ENCODE data around the gene MON2. TPM values are rescaled to one million over a fixed set of nuclear protein-coding genes. Genes with fewer than 3 reads are reported as not detected.

The MON2 gene
- polyA plus RNA-seq, 6 donors from 2014 or later = 4.0 to 28.6 (median 18.1) TPM

- H3K27me3 Mint-ChIP-seq = peaks cover 26 to 31% (median 27%) of the 10 kb centered on the region in 3 donors
- H3K4me3 Mint-ChIP-seq = no peak overlapping the region
- no peak overlapping the region for H3K27ac Mint-ChIP-seq
- no peak for DNase-seq
- no peak for ATAC-seq (ENCODE audit: low read depth in 2 of 2)
- H3K4me1 Mint-ChIP-seq = peaks cover 5 to 8% (median 7%) of the 10 kb centered on the region in 3 donors
- peaks cover 0 to 7% (median 0%) of the 10 kb centered on the region in 7 donors for H3K9me3 Mint-ChIP-seq
- H3K36me3 Mint-ChIP-seq = no peaks in the 10 kb centered on the region
Measured at GRCh38 chr12:62637679-62638078, 171.1 kb downstream of the MON2 start.

GRCh38 chr12:62640910-62641448 lies 174.4 kb downstream of the MON2 start:
- Mint-ChIP-seq H3K9me3 (peaks cover 0 to 3% (median 0%) of the 10 kb centered on the region in 7 donors), H3K4me3 (no peak overlapping the region), H3K27me3 (no peaks in the 10 kb centered on the region), H3K27ac (no peak overlapping the region), H3K4me1 (no peaks in the 10 kb centered on the region), H3K36me3 (no peaks in the 10 kb centered on the region)
- DNase-seq (no peak), ATAC-seq (ENCODE audit: low read depth in 2 of 2) (no peak)

DNA sequence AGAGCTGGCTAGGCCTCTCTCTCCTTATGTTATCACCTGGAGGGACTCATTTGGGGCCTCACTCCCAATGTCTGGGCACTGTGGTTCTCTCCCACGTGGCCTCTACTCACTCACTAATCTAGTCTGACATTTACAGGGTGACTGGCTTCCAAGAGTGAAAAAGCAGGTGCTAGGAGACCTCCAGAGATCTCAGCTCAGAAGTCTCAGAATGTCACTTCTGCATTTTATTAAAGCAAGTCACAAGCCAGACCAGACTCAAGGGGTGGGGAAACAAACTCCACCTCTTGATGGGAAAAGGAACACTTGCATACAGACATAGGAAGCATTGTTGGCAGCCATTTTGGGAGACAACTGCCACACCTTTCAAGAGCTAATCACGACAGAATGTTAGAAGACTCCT lies 175.9 kb downstream of the MON2 start:
- Mint-ChIP-seq H3K4me1 (no peaks in the 10 kb centered on the region), H3K9me3 (peaks cover 0 to 3% (median 0%) of the 10 kb centered on the region in 7 donors), H3K27me3 (no peaks in the 10 kb centered on the region), H3K27ac (peak overlapping the region in 1 of 6 donors; percentile 16), H3K4me3 (no peak overlapping the region), H3K36me3 (no peaks in the 10 kb centered on the region)
- ATAC-seq (ENCODE audit: low read depth in 2 of 2) (no peak), DNase-seq (no peak)

GRCh38 chr12:62643486-62643885 lies 176.9 kb downstream of the MON2 start:
- DNase-seq = no peak
- no peak for ATAC-seq (ENCODE audit: low read depth in 2 of 2)
- H3K4me1 Mint-ChIP-seq = no peaks in the 10 kb centered on the region
- H3K27me3 Mint-ChIP-seq = no peaks in the 10 kb centered on the region
- H3K36me3 Mint-ChIP-seq = no peaks in the 10 kb centered on the region
- no peak overlapping the region for H3K27ac Mint-ChIP-seq
- H3K9me3 Mint-ChIP-seq = peaks cover 0 to 3% (median 0%) of the 10 kb centered on the region in 7 donors
- H3K4me3 Mint-ChIP-seq = no peak overlapping the region

DNA sequence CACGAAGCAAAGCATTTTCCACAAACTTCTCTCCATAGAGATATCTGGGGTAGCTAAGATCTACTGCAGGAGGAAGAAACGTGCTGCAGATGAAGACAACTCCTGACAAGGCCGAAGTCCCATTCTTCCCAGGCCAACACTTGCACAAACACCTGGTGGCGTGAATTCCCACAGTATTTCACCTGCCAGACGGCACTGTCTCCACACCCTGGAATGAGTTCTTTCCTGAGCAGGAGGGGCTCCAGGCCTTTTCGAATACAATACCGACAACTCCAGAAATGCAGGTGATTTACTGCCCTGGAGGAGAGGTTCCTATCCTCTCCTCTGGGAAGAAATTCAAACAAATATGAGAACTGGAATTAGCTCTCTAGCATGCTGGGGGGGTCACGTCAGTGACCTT lies 179.9 kb downstream of the MON2 start:
- Mint-ChIP-seq H3K4me1 (no peaks in the 10 kb centered on the region), H3K36me3 (no peaks in the 10 kb centered on the region), H3K27me3 (no peaks in the 10 kb centered on the region), H3K27ac (no peak overlapping the region), H3K9me3 (peaks cover 0 to under 1% (median 0%) of the 10 kb centered on the region in 7 donors), H3K4me3 (no peak overlapping the region)
- ATAC-seq (ENCODE audit: low read depth in 2 of 2) (no peak), DNase-seq (no peak)

DNA sequence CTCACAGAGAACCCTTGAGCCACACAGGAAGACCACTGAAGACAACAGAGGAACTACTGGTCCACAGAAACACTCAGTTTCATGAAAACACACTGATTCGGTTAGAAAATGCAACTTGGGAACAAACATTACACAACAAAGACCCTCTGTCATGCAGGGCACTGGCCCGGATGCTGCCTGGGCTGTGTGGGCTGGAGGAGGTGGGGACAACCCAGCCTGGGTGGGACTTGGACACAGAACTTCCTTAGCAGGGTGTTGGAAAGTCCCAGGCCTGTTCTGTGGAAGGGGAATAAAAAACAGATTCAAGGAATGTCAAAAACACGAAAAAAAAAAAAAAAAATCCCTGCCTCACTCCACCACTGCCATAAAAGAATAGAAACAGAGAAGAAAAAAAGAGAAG lies 181.0 kb downstream of the MON2 start:
- no peaks in the 10 kb centered on the region for H3K27me3 Mint-ChIP-seq
- H3K36me3 Mint-ChIP-seq = no peaks in the 10 kb centered on the region
- H3K27ac Mint-ChIP-seq = no peak overlapping the region
- H3K9me3 Mint-ChIP-seq = peaks cover 0 to 2% (median 0%) of the 10 kb centered on the region in 7 donors
- H3K4me3 Mint-ChIP-seq = no peak overlapping the region
- H3K4me1 Mint-ChIP-seq = no peaks in the 10 kb centered on the region
- DNase-seq = no peak
- no peak for ATAC-seq (ENCODE audit: low read depth in 2 of 2)

GRCh38 chr12:62649412-62650138 lies 182.9 kb downstream of the MON2 start:
- H3K36me3 Mint-ChIP-seq = peaks cover under 1 to 2% of the 10 kb centered on the region in 2 donors
- H3K27ac Mint-ChIP-seq = no peak overlapping the region

More at GRCh38 chr12:62649412-62650138, 182.9 kb downstream of the MON2 start:
- DNase-seq (no peak), ATAC-seq (ENCODE audit: low read depth in 2 of 2) (no peak)
- Mint-ChIP-seq H3K4me3 (no peak overlapping the region), H3K9me3 (peaks cover 0 to 2% (median 0%) of the 10 kb centered on the region in 7 donors), H3K4me1 (peaks cover 0 to 2% (median 0%) of the 10 kb centered on the region in 3 donors), H3K27me3 (peaks cover 0 to 8% (median 3%) of the 10 kb centered on the region in 3 donors)

Other genes with a start within 250 kb of the MON2 start
- 100 to 1,000 TPM in 5 of 6 donors, 10 to 100 TPM in 1; 70.7 to 120 (median 105) TPM for gene USP15, start 206.4 kb upstream of the MON2 start, polyA plus RNA-seq (ENCODE audit: low read depth in 6 of 6)

All from naive B cell (primary cell).